HCT116 (cell line): ENCODE results near the gene GPR37L1. TPM values are rescaled to one million over a fixed set of nuclear protein-coding genes. Genes with fewer than 3 reads are reported as not detected.

ENCODE experiments used
- ATAC-seq: fragments of 200-7000 bp; cut with Tn5 transposase; 2 replicates; pipeline ENCODE4 v1.9.1; 2020; ENCODE audit warnings: mild to moderate bottlenecking, moderate library complexity
- BruUV-seq: library from RNA; stranded (reverse); fragments of 400-500 nt; replicated peaks from 2 replicates; lab custom pipeline; 2021; lab: Mats Ljungman, UMichigan
- CTCF ChIA-PET: fragments of 300-600 bp; sonication (Branson Sonifier 250); formaldehyde crosslinking; loops from one replicate; lab custom pipeline; 2021; ENCODE audit warnings: antibody characterized with exemption; lab: Charles Lee
- POLR2A ChIA-PET: fragments of 300-600, 350-600 bp; sonication (Branson Sonifier 250); formaldehyde crosslinking; loops from one replicate; lab custom pipeline; 2021; ENCODE audit warnings: antibody characterized with exemption; lab: Charles Lee
- RAD21 ChIA-PET, 2 experiments: fragments of 300-600 bp; sonication (Branson Sonifier 250); formaldehyde crosslinking; loops; one replicate each; lab custom pipeline; 2023; ENCODE audit warnings: low total read pairs in 2 of 2; ENCODE audit not compliant: uncharacterized antibody in 2 of 2, unreplicated experiment in 2 of 2, low non-redundant PET in 1 of 2; lab: Charles Lee
- DNase-seq: peaks from one replicate; pipeline ENCODE4 v3.0.0-alpha.2; 2010; ENCODE audit warnings: low read depth, low spot score
- H2AFZ ChIP-seq: fragments of 200-600 bp; shearing (Covaris generic), sonication (generic); 2 replicates; pipeline ENCODE4 v1.6.1; 2017; ENCODE audit warnings: low read depth, mixed run types, mixed read lengths, antibody characterized with exemption, low read length; ENCODE audit not compliant: poor library complexity, severe bottlenecking
- H3K27ac ChIP-seq: 2 replicates; pipeline ENCODE4 v1.5.1; 2012; ENCODE audit warnings: low read depth, low read length
- H3K27me3 ChIP-seq: fragments of 200-600 bp; sonication (generic); 2 replicates; pipeline ENCODE4 v1.6.1; 2016; ENCODE audit warnings: mixed run types, low read length, mixed read lengths; ENCODE audit not compliant: insufficient read depth
- H3K36me3 ChIP-seq, 2 experiments: fragments of 200-500 bp in 1 of 2; fragments of 200-600 bp in 1 of 2; sonication (Bioruptor generic) in 1 of 2; sonication (generic) in 1 of 2; 2 replicates each; pipeline versions ENCODE4 v1.5.1 to v1.6.1; 2014 to 2016; ENCODE audit warnings: low read length in 2 of 2, inconsistent platforms in 1 of 2, mixed read lengths in 1 of 2, mixed run types in 1 of 2; ENCODE audit not compliant: insufficient read depth in 2 of 2, control insufficient read depth in 1 of 2
- H3K4me1 ChIP-seq, 2 experiments: fragments of 200-600 bp in 1 of 2; sonication (generic) in 1 of 2; 2 replicates each; pipeline versions ENCODE4 v1.5.1 to v1.6.1; 2012 to 2017; ENCODE audit warnings: low read length in 2 of 2, inconsistent platforms in 1 of 2, mild to moderate bottlenecking in 1 of 2, mixed read lengths in 1 of 2, mixed run types in 1 of 2, moderate library complexity in 1 of 2; ENCODE audit not compliant: insufficient read depth in 2 of 2, control insufficient read depth in 1 of 2
- H3K4me2 ChIP-seq: fragments of 200-600 bp; sonication (generic); 2 replicates; pipeline ENCODE4 v1.6.1; 2017; ENCODE audit warnings: mixed run types, low read length, mixed read lengths
- H3K4me3 ChIP-seq, 2 experiments: fragments of 200-600 bp in 1 of 2; sonication (generic) in 1 of 2; replicated peaks in 1 of 2; 2 replicates each; pipeline ENCODE4 v1.5.1; 2011 to 2016; ENCODE audit warnings: low read length in 2 of 2, control low read depth in 1 of 2, low read depth in 1 of 2, mild to moderate bottlenecking in 1 of 2, mixed read lengths in 1 of 2, mixed run types in 1 of 2
- H3K79me2 ChIP-seq: fragments of 200-600 bp; sonication (generic); 2 replicates; pipeline ENCODE4 v1.6.1; 2017; ENCODE audit warnings: mild to moderate bottlenecking, mixed run types, low read length, moderate library complexity, mixed read lengths; ENCODE audit not compliant: insufficient read depth
- H3K9ac ChIP-seq: fragments of 200-600 bp; sonication (generic); 2 replicates; pipeline ENCODE4 v1.6.1; 2016; ENCODE audit warnings: low read length, mixed read lengths
- H3K9me2 ChIP-seq: fragments of 200-600 bp; sonication (generic), shearing (Covaris generic); 2 replicates; pipeline ENCODE4 v1.6.1; 2017; ENCODE audit warnings: mixed run types, mild to moderate bottlenecking, moderate library complexity; ENCODE audit not compliant: insufficient read depth
- H3K9me3 ChIP-seq, 2 experiments: fragments of 200-500 bp in 1 of 2; fragments of 200-600 bp in 1 of 2; sonication (Bioruptor generic) in 1 of 2; sonication (generic) in 1 of 2; 2 replicates each; pipeline ENCODE4 v1.6.1; 2014 to 2017; ENCODE audit warnings: low read length in 2 of 2, mixed read lengths in 2 of 2, inconsistent platforms in 1 of 2, low read depth in 1 of 2, mild to moderate bottlenecking in 1 of 2, mixed run types in 1 of 2, moderate library complexity in 1 of 2; ENCODE audit not compliant: control insufficient read depth in 1 of 2, insufficient read depth in 1 of 2
- H4K20me1 ChIP-seq: fragments of 200-600 bp; sonication (generic), shearing (Covaris generic); 2 replicates; pipeline ENCODE4 v1.6.1; 2017; ENCODE audit warnings: mixed run types, mild to moderate bottlenecking, moderate library complexity; ENCODE audit not compliant: insufficient read depth
- CBX3 ChIP-seq: IDR thresholded peaks from 2 replicates; pipeline ENCODE4 v1.6.1; 2012; ENCODE audit warnings: low read depth
- CEBPB ChIP-seq: IDR thresholded peaks from 2 replicates; pipeline ENCODE4 v1.6.1; 2012; ENCODE audit warnings: low read depth
- EGR1 ChIP-seq: IDR thresholded peaks from 2 replicates; pipeline ENCODE4 v1.6.1; 2012; ENCODE audit warnings: low read depth
- EZH2 ChIP-seq: fragments of 200-600 bp; sonication (generic); IDR thresholded peaks from 2 replicates; pipeline ENCODE4 v1.6.1; 2017; ENCODE audit warnings: antibody characterized with exemption, mixed run types
- FOSL1 ChIP-seq: IDR thresholded peaks from 2 replicates; pipeline ENCODE4 v1.6.1; 2012; ENCODE audit warnings: low read depth
- MAX ChIP-seq: IDR thresholded peaks from 2 replicates; pipeline ENCODE4 v1.6.1; 2012
- POLR2A ChIP-seq: IDR thresholded peaks from 2 replicates; pipeline ENCODE4 v1.7.0; 2011; ENCODE audit warnings: borderline replicate concordance; ENCODE audit not compliant: insufficient read depth, insufficient read length; ENCODE audit errors: extremely low read depth
- POLR2AphosphoS5 ChIP-seq: IDR thresholded peaks from 2 replicates; pipeline ENCODE4 v1.6.1; 2011; ENCODE audit warnings: mild to moderate bottlenecking, low read depth, low read length, moderate library complexity
- REST ChIP-seq: IDR thresholded peaks from 2 replicates; pipeline ENCODE4 v1.6.1; 2012; ENCODE audit warnings: low read depth
- SP1 ChIP-seq: IDR thresholded peaks from 2 replicates; pipeline ENCODE4 v1.6.1; 2012; ENCODE audit warnings: low read depth
- SRF ChIP-seq: IDR thresholded peaks from 2 replicates; pipeline ENCODE4 v1.6.1; 2012; ENCODE audit warnings: low read depth
- TCF7L2 ChIP-seq: IDR thresholded peaks from 2 replicates; pipeline ENCODE4 v1.7.0; 2011; ENCODE audit warnings: borderline replicate concordance, inconsistent platforms; ENCODE audit not compliant: insufficient read depth, insufficient read length; ENCODE audit errors: extremely low read depth
- YY1 ChIP-seq: IDR thresholded peaks from 2 replicates; pipeline ENCODE4 v1.6.1; 2011; ENCODE audit warnings: low read length, low read depth, moderate library complexity, mild to moderate bottlenecking; ENCODE audit not compliant: insufficient replicate concordance; ENCODE audit errors: extremely low read depth
- intact Hi-C: fragments of 100-400 bp; cut with micrococcal nuclease; formaldehyde crosslinking; loops from 2 replicates; pipeline ENCODE4 v1.10.0; 2022
- total RNA-seq: library from RNA; stranded (reverse); gene quantifications from one replicate; pipeline ENCODE4 v1.2.1, GENCODE V29; 2021; ENCODE audit not compliant: unreplicated experiment
- TF ChIP-seq, protein P1 (sequence below): IDR thresholded peaks from 2 replicates; pipeline ENCODE4 v1.6.1; 2011; ENCODE audit warnings: mild to moderate bottlenecking, low read length, moderate library complexity; ENCODE audit not compliant: insufficient replicate concordance; ENCODE audit errors: extremely low read depth
- TF ChIP-seq, protein P2 (sequence below), 3 experiments: fragments of 200-600 bp in 1 of 3; sonication (generic) in 1 of 3; IDR thresholded peaks in 2 of 3; conservative IDR thresholded peaks in 1 of 3; 2 replicates each; pipeline ENCODE4 v1.5.1; 2012 to 2017; ENCODE audit warnings: low read depth in 2 of 3, low read length in 2 of 3, antibody characterized with exemption in 1 of 3, borderline replicate concordance in 1 of 3, control low read depth in 1 of 3, mild to moderate bottlenecking in 1 of 3, mixed read lengths in 1 of 3, mixed run types in 1 of 3, moderate library complexity in 1 of 3; ENCODE audit not compliant: insufficient read depth in 1 of 3

Gene GPR37L1
- total RNA-seq, 1 experiment from 2014 or later, result 0.10 TPM

DNA sequence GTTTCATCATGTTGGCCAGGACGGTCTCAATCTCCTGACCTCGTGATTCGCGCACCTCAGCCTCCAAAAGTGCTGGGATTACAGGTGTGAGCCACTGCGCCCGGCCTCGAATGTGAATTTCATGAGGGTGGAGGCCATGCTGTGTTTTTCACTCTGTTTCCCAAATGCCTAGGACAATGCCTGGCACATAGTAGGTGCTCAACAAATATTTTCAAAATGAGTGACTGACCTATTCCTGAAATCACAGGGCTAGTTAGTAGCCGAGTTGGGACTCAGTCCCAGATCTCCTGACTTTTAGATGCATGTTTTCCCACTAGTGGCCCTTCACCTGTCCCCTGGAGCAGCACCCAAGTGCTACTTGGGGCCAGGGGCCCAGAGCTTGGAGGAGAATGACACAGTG, 6.4 kb upstream of the GPR37L1 start:
- H2AFZ ChIP-seq, result no peak overlapping the region
- H3K4me1 ChIP-seq, result peaks cover 30 to 36% of the 10 kb centered on the region in 2 experiments
- BruUV-seq, result no TSS peak
- no peak for ATAC-seq
- no peaks in the 10 kb centered on the region for H3K27me3 ChIP-seq
- H4K20me1 ChIP-seq, result no peaks in the 10 kb centered on the region
- RAD21 ChIA-PET, result no interaction called here
- H3K9me3 ChIP-seq, result no peaks in the 10 kb centered on the region
- H3K79me2 ChIP-seq, result no peaks in the 10 kb centered on the region
- CTCF ChIA-PET, result interaction anchor here (0.8 to 3.7 kb wide), 3 partner anchors 116 to 221 kb away, joined by 3 to 59 read pairs (median 3); no protein-coding TSS in a partner anchor
- no peak overlapping the region for H3K4me3 ChIP-seq
- POLR2A ChIA-PET, result interaction anchor here (1.1 to 3.2 kb wide), 3 partner anchors 105 to 108 kb away, joined by 3 to 45 read pairs (median 6); partner anchors contain the start of gene ELF3
- H3K4me2 ChIP-seq, result no peak overlapping the region
- H3K9me2 ChIP-seq, result no peaks in the 10 kb centered on the region
- intact Hi-C loops, result no loop called here
- no peaks in the 10 kb centered on the region for H3K36me3 ChIP-seq
- H3K27ac ChIP-seq, result no peak overlapping the region
- DNase-seq, result no peak
- TF ChIP-seq CEBPB (no peak), TCF7L2 (no peak), EZH2 (no peak), SRF (no peak), FOSL1 (no peak), MAX (no peak), CBX3 (no peak), EGR1 (no peak), REST (no peak), POLR2A (no peak), SP1 (no peak), POLR2AphosphoS5 (no peak), YY1 (no peak)
- TF ChIP-seq, protein P1, sequence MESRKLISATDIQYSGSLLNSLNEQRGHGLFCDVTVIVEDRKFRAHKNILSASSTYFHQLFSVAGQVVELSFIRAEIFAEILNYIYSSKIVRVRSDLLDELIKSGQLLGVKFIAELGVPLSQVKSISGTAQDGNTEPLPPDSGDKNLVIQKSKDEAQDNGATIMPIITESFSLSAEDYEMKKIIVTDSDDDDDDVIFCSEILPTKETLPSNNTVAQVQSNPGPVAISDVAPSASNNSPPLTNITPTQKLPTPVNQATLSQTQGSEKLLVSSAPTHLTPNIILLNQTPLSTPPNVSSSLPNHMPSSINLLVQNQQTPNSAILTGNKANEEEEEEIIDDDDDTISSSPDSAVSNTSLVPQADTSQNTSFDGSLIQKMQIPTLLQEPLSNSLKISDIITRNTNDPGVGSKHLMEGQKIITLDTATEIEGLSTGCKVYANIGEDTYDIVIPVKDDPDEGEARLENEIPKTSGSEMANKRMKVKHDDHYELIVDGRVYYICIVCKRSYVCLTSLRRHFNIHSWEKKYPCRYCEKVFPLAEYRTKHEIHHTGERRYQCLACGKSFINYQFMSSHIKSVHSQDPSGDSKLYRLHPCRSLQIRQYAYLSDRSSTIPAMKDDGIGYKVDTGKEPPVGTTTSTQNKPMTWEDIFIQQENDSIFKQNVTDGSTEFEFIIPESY, result no peak
- TF ChIP-seq, protein P2, sequence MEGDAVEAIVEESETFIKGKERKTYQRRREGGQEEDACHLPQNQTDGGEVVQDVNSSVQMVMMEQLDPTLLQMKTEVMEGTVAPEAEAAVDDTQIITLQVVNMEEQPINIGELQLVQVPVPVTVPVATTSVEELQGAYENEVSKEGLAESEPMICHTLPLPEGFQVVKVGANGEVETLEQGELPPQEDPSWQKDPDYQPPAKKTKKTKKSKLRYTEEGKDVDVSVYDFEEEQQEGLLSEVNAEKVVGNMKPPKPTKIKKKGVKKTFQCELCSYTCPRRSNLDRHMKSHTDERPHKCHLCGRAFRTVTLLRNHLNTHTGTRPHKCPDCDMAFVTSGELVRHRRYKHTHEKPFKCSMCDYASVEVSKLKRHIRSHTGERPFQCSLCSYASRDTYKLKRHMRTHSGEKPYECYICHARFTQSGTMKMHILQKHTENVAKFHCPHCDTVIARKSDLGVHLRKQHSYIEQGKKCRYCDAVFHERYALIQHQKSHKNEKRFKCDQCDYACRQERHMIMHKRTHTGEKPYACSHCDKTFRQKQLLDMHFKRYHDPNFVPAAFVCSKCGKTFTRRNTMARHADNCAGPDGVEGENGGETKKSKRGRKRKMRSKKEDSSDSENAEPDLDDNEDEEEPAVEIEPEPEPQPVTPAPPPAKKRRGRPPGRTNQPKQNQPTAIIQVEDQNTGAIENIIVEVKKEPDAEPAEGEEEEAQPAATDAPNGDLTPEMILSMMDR (IDR thresholded peaks at IDR 0.05 in 2 of 3, conservative IDR thresholded peaks at IDR 0.05 in 1 of 3; ENCODE audit: borderline replicate concordance in 1 of 3, insufficient read depth in 1 of 3, low read depth in 2 of 3, low read length in 2 of 3), result no peak
- no peak overlapping the region for H3K9ac ChIP-seq
